ENCODE measurements around the gene DISP3.
"Not testable (repeated sequence)": the region's sequence is repeated elsewhere in the genome, so short reads cannot be mapped to it uniquely, and the experiment has no call there.

The DISP3 gene

DNA sequence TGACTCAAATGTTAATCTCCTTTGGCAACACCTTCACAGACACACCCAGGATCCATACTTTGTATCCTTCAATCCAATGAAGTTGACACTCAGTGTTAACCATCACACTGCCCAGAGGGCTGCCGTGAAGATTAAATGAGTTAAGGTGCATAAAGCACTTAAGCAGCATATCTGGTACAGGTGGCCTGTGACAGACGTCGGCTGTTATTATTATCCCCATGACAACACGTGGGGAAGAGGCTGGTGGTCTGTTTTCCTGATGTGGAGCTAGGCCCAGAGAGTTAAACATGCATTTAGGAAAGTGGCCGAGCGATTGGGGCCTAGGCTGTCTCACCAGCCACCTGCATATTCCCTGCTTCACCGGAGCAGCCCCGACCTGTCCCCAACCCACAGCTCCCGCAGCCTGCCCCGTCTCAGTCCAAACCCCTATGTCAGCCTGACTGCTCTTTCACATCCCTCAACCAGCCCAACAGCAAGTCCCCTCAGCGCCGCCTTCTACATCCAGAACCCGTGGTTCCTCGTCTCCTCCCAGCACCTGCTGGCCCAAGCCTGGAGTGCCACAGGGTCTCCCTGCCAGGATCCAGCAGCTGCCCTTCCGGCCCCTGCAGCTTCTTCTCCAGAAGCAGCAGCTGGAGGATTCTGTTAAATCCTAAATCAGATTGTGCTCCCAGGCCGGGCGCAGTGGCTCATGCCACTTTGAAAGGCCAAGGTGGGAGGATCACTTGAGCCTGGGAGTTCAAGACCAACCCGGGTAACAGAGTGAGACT lies 97.3 kb downstream of the DISP3 start:
- no peak for DNase-seq (ENCODE audit: low spot score)

DNA sequence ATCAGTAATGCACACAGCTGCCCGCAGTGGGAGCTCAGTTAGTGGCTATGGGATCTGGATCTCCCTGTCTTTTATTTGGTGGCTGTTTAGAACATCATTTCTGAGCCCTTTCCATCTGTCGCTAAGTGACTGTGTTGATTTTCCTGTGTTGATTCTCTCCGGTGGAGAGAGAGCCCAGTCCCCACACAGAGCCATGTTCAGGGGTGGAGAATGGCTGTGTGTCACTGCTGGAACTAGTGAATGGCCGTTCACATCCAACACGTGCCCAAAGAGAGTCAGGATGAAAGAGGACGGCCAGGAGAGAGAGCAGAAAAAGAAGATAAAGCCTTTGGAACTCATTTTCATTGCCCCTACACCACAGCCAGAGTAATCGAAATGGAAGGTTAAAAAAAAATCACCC lies 99.0 kb downstream of the DISP3 start:
- no peak for DNase-seq (ENCODE audit: low spot score)

DNA sequence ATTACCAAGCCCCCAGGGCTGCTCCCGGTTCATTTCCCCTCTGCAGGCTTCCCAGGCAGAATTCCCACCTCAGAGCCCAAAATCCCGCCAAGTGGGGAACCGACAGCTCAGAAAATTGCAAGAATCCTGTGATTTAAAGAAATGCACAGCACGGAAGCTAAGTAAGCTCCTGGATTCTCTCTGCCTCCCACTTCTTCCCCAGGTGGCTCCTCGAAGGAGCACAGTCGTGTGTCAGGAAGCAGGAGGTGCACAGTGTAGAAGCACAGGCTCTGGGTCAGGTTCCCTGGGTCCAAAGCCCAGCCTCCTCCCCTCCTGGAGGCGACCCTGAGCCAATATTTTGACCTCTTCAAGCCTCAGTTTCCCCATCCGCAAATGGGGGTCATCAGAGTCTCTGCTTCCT lies 100.6 kb downstream of the DISP3 start:
- DNase-seq (ENCODE audit: low spot score): no peak

DNA sequence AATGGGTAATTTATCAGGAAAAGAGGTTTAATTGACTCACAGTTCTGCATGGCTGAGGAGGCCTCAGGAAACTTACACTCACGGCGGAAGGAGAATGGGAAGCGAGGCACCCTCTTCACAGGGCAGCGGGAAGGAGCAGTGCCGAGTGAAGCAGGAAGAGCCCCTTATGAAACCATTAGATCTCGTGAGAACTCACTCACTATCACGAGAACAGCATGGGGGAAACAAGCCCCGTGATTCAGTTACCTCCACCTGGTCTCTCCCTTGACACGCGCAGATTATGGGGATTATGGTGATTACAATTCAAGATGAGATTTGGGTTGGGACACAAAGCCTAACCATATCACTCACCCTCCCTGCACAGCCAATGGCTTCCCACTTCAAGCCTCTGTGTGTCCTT lies 101.1 kb downstream of the DISP3 start:
- DNase-seq (ENCODE audit: low spot score): not testable (repeated sequence)

DNA sequence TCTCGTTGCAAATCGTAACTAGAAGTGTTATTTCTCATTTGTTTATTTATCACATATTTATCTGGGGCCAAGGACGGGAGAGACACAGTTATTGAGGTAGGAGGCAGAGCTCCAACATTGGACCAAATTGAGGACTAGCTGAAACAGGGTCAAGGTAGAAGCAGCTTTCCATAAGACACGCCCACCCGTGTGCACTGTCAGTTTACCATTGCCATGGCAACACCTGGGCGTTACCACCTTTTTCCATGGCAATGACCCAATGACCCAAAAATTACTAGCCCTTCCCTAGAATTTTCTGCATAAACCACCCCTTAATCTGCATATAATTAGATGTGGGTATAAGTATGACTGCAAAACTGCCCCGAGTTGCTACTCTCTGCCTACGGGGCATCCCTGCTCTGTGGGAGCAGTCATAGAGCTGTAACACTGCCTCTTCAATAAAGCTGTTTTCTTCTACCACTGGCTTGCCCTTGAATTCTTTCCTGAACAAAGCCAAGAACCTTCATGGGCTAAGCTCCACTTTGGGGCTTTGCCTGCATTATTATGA lies 102.6 kb downstream of the DISP3 start:
- DNase-seq (ENCODE audit: low spot score): no peak

DNA sequence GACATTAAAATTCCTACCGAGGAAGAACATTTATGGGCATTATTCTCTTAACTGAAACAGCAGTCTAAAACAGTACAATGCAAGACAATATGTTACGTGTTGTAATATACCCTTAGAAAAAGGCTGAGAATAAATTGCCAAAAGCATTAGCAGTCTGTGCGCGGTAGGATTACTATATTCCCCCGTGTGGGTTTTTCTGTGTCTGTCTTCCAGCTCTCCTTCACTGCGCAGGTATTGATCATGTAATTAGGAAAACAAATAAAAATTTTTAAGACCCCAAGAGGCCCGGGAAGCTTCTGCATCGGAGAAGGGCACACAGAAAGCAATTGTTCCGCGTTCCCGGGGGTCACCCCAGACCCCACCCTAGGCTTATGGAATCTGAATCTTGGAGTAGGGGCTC lies 106.4 kb downstream of the DISP3 start:
- DNase-seq (ENCODE audit: low spot score): no peak
